NT2/D1 (cell line): ENCODE measurements around the gene CHTOP.
A peak's percentile ranks its signal among the peaks of the same experiment; 100 is the strongest.

Source experiments
- DNase-seq: peaks from one replicate; pipeline ENCODE4 v3.0.0-alpha.2; 2011; ENCODE audit warnings: low read depth, low spot score
- H3K27me3 ChIP-seq: 2 replicates; pipeline ENCODE4 v1.6.0; 2011; ENCODE audit warnings: mild to moderate bottlenecking; ENCODE audit not compliant: insufficient read length, insufficient read depth
- H3K36me3 ChIP-seq: 2 replicates; pipeline ENCODE4 v1.6.1; 2011; ENCODE audit warnings: mild to moderate bottlenecking, low read length, mixed read lengths; ENCODE audit not compliant: insufficient read depth, insufficient read length
- H3K4me1 ChIP-seq: 2 replicates; pipeline ENCODE4 v1.5.1; 2011; ENCODE audit not compliant: insufficient read depth, insufficient read length
- H3K4me3 ChIP-seq: 2 replicates; pipeline ENCODE4 v1.5.1; 2011; ENCODE audit warnings: low read depth; ENCODE audit not compliant: insufficient read length
- H3K9ac ChIP-seq: 2 replicates; pipeline ENCODE4 v1.6.0; 2011; ENCODE audit warnings: low read depth; ENCODE audit not compliant: insufficient read length
- H3K9me3 ChIP-seq: 2 replicates; pipeline ENCODE4 v1.5.1; 2011; ENCODE audit warnings: mild to moderate bottlenecking, low read length; ENCODE audit not compliant: insufficient read depth
- SUZ12 ChIP-seq: IDR thresholded peaks from 2 replicates; pipeline ENCODE4 v1.6.1; 2011; ENCODE audit not compliant: insufficient read length, insufficient read depth; ENCODE audit errors: extremely low read depth
- YY1 ChIP-seq: IDR thresholded peaks from 2 replicates; pipeline ENCODE4 v1.6.1; 2011; ENCODE audit not compliant: insufficient read length, insufficient read depth
- ZNF274 ChIP-seq: IDR thresholded peaks from 2 replicates; pipeline ENCODE4 v1.6.1; 2011; ENCODE audit warnings: mild to moderate bottlenecking, low read depth, low read length

Gene CHTOP

GRCh38 chr1:153673511-153673910, 39.6 kb downstream of the CHTOP start:
- Histone ChIP-seq H3K36me3 (peaks cover 18% of the 10 kb centered on the region), H3K4me1 (peaks cover 2% of the 10 kb centered on the region), H3K9ac (no peak overlapping the region), H3K9me3 (no peaks in the 10 kb centered on the region), H3K27me3 (peaks cover 11% of the 10 kb centered on the region), H3K4me3 (no peak overlapping the region)
- TF ChIP-seq SUZ12 = no peak
- DNase-seq = no peak

- no peak for TF ChIP-seq ZNF274
- TF ChIP-seq YY1 = no peak
- peak; percentile 15 for TF ChIP-seq SUZ12
- H3K9ac ChIP-seq = peak overlapping the region; percentile 82
- H3K4me3 ChIP-seq = peak overlapping the region; percentile 67
Observed at GRCh38 chr1:153677718-153678518, 44.1 kb downstream of the CHTOP start.

GRCh38 chr1:153678519-153679336, 44.9 kb downstream of the CHTOP start, which contains the start of gene NPR1:
Gene NPR1 (plus strand): TSS chr1:153678688. CDS start chr1:153679109, 421 bp downstream.
- no peak for DNase-seq
- Histone ChIP-seq H3K4me1 (peaks cover 18% of the 10 kb centered on the region), H3K9ac (peak within 1 kb of the TSS; percentile 82), H3K27me3 (peaks cover 45% of the 10 kb centered on the region), H3K9me3 (no peaks in the 10 kb centered on the region), H3K4me3 (peak within 1 kb of the TSS; percentile 67), H3K36me3 (no peaks in the 10 kb centered on the region)
- no peak for TF ChIP-seq ZNF274
- no peak for TF ChIP-seq YY1
- no peak for TF ChIP-seq SUZ12

More at GRCh38 chr1:153677718-153678518, 44.1 kb downstream of the CHTOP start:
- no peaks in the 10 kb centered on the region for H3K9me3 ChIP-seq
- no peaks in the 10 kb centered on the region for H3K36me3 ChIP-seq
- peaks cover 45% of the 10 kb centered on the region for H3K27me3 ChIP-seq
- DNase-seq = peak; percentile 69
- peaks cover 16% of the 10 kb centered on the region for H3K4me1 ChIP-seq

GRCh38 chr1:153679337-153680119, 45.7 kb downstream of the CHTOP start:
- Histone ChIP-seq H3K27me3 (peaks cover 45% of the 10 kb centered on the region), H3K4me3 (peak overlapping the region; percentile 67), H3K4me1 (peaks cover 22% of the 10 kb centered on the region), H3K36me3 (no peaks in the 10 kb centered on the region), H3K9me3 (no peaks in the 10 kb centered on the region), H3K9ac (peak overlapping the region; percentile 82)
- no peak for DNase-seq
- TF ChIP-seq SUZ12 = peak; percentile 82
- TF ChIP-seq YY1 = no peak

GRCh38 chr1:153680120-153680403, 46.2 kb downstream of the CHTOP start:
- H3K36me3 ChIP-seq = no peaks in the 10 kb centered on the region
- peaks cover 27% of the 10 kb centered on the region for H3K4me1 ChIP-seq
- DNase-seq = no peak
- H3K9me3 ChIP-seq = no peaks in the 10 kb centered on the region
- peak overlapping the region; percentile 67 for H3K4me3 ChIP-seq
- TF ChIP-seq SUZ12 (no peak), YY1 (no peak), ZNF274 (no peak)
- peaks cover 45% of the 10 kb centered on the region for H3K27me3 ChIP-seq
- H3K9ac ChIP-seq = peak overlapping the region; percentile 82

- no peak for TF ChIP-seq ZNF274
- no peak for TF ChIP-seq SUZ12
- no peak for TF ChIP-seq YY1
- Histone ChIP-seq H3K9ac (no peak overlapping the region), H3K36me3 (peaks cover 3% of the 10 kb centered on the region), H3K4me3 (no peak overlapping the region), H3K4me1 (peaks cover 27% of the 10 kb centered on the region), H3K27me3 (peaks cover 42% of the 10 kb centered on the region), H3K9me3 (no peaks in the 10 kb centered on the region)
- DNase-seq = no peak
Observed at GRCh38 chr1:153682730-153683129, 48.9 kb downstream of the CHTOP start.

GRCh38 chr1:153683854-153684253, 50.0 kb downstream of the CHTOP start:
- TF ChIP-seq SUZ12 = no peak
- no peak for TF ChIP-seq YY1
- no peak for TF ChIP-seq ZNF274
- peaks cover 31% of the 10 kb centered on the region for H3K27me3 ChIP-seq
- H3K9me3 ChIP-seq = no peaks in the 10 kb centered on the region
- H3K9ac ChIP-seq = no peak overlapping the region
- H3K4me1 ChIP-seq = peaks cover 33% of the 10 kb centered on the region
- H3K36me3 ChIP-seq = peaks cover 3% of the 10 kb centered on the region
- no peak for DNase-seq
- H3K4me3 ChIP-seq = no peak overlapping the region
